ENCODE data around the gene PIK3IP1. TPM values are rescaled to one million over a fixed set of nuclear protein-coding genes. Genes with fewer than 3 reads are reported as not detected.

Gene PIK3IP1
- total and polyA plus RNA-seq, 9 of the 15 experiments (the other 6 are each of a cell fraction or from before 2014, with no cell fraction given) = 0.11 to 1.3 (median 0.77) TPM

- TF ChIP-seq SMAD4 (CRISPR knock-in tag; conservative IDR thresholded peaks at IDR 0.05) (peak; percentile 90), FOXO4 (CRISPR knock-in tag; IDR thresholded peaks at IDR 0.05) (no peak), SPI1 (IDR thresholded peaks at IDR 0.05; ENCODE audit: borderline replicate concordance, low read depth, low read length) (no peak), TFAM (CRISPR knock-in tag; conservative IDR thresholded peaks at IDR 0.05) (no peak), HNRNPUL1 (IDR thresholded peaks at IDR 0.05; ENCODE audit: low read length) (no peak), ZNF263 (CRISPR knock-in tag; IDR thresholded peaks at IDR 0.05; ENCODE audit: borderline replicate concordance) (peak; percentile 27; the same call in 1 of the 2 replicates), ZNF589 (CRISPR knock-in tag; IDR thresholded peaks at IDR 0.05; ENCODE audit: low read depth) (0 out of 2 replicates have a peak, but pooled peaks have one; percentile 30), TCF7L2 (IDR thresholded peaks at IDR 0.05; ENCODE audit: low read depth, low read length) (no peak), GATAD2B (IDR thresholded peaks at IDR 0.05; ENCODE audit: borderline replicate concordance) (no peak), PHB2 (IDR thresholded peaks at IDR 0.05; ENCODE audit: low read depth) (no peak), NEUROD1 (IDR thresholded peaks at IDR 0.05; ENCODE audit: borderline replicate concordance, low read depth, low read length, partially characterized antibody) (no peak), SMARCB1 (IDR thresholded peaks at IDR 0.05; ENCODE audit: insufficient read length, low read depth) (no peak), NR4A1 (CRISPR knock-in tag; IDR thresholded peaks at IDR 0.05) (no peak), NR4A1 (tag; IDR thresholded peaks at IDR 0.05) (no peak), ZFP1 (CRISPR knock-in tag; IDR thresholded peaks at IDR 0.05) (no peak), ZNF316 (IDR thresholded peaks at IDR 0.05) (no peak), EGR1 (conservative IDR thresholded peaks at IDR 0.05) (peak; percentile 68), HDAC6 (IDR thresholded peaks at IDR 0.05; ENCODE audit: low read depth, low read length) (no peak), FOXA3 (CRISPR knock-in tag; conservative IDR thresholded peaks at IDR 0.05 in 1 of 2, IDR thresholded peaks at IDR 0.05 in 1 of 2) (peak in 1 of 2 experiments; percentile 92; a peak in 3 of 4 replicates), ZBTB5 (IDR thresholded peaks at IDR 0.05) (no peak), NFE2L1 (tag; IDR thresholded peaks at IDR 0.05; ENCODE audit: borderline replicate concordance, low read depth) (no peak), ESRRB (CRISPR knock-in tag; IDR thresholded peaks at IDR 0.05; ENCODE audit: borderline replicate concordance) (no peak), ZNF431 (CRISPR knock-in tag; IDR thresholded peaks at IDR 0.05) (0 out of 2 replicates have a peak, but pooled peaks have one; percentile 71), ZBED1 (IDR thresholded peaks at IDR 0.05) (no peak), CXXC5 (CRISPR knock-in tag; IDR thresholded peaks at IDR 0.05) (peak; percentile 89), SETDB1 (IDR thresholded peaks at IDR 0.05; ENCODE audit: low read length) (no peak)
Observed at GRCh38 chr22:31290494-31291471, 1.5 kb downstream of the PIK3IP1 start (continued).
